GM21576 (cell line): ENCODE data around the gene NLRC3.
"Not testable (repeated sequence)": the region's sequence is repeated elsewhere in the genome, so short reads cannot be mapped to it uniquely, and the experiment has no call there.

ENCODE experiments used
- ATAC-seq: cut with Tn5 transposase; IDR thresholded peaks from one replicate; pipeline ENCODE4 v1.9.1; 2021; ENCODE audit warnings: mild to moderate bottlenecking, moderate library complexity; ENCODE audit not compliant: unreplicated experiment

Gene NLRC3

DNA sequence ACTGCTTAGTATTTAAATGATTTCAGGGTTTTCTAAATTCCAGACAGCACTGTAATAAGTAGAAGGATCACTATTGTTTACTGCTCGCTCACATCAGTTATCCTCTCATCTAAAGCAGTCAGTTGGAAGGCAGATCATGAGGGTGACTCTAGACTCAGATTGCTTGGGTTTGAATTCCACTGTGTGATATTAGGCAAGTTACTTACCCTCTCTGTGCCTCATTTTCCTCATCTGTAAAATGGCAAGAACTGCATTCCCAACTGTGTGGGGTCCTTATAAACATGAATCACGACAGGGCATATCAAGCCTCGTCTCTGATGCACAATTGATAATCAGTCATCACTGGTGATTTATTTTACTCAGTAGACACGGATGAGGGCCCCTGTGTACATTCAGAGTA lies 61.3 kb downstream of the NLRC3 start:
- no peak for ATAC-seq

- no peak for ATAC-seq
These were observed 62.6 kb downstream of the NLRC3 start for GRCh38 chr16:3514621-3515020.

DNA sequence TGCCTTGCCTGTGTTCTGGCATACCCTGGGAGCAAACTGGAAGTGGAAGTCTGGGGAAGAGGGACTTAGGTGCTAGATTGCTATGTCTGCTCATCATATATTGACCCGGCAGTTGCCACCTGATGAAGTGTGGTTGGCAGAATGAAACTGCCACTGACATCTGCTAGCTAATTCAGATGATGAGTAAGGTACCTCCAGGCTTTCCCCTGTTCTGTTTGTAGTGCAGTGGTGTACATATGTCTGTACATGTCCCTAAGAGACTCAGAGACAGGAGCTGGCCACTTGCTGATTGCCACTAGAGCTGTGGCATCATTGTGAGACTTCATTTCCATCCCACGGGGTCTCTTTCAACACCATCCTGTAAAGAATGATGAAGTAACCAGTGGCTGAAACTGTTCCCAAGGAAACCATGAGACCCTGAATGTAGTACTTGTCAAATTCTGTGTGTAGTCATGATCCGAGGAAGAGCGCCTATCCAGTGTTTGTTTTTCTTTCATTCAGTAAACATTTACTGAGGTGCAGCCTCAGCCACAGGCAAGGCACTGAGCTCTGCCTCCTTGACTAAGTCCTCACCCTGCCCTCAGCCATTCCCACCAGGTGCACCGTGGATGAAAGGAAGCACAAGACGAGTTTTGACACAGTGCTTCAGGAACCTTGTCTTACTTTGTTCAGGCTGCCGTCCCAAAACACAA lies 63.2 kb downstream of the NLRC3 start:
- no peak for ATAC-seq

GRCh38 chr16:3511286-3512180 lies 65.7 kb downstream of the NLRC3 start:
- no peak for ATAC-seq

DNA sequence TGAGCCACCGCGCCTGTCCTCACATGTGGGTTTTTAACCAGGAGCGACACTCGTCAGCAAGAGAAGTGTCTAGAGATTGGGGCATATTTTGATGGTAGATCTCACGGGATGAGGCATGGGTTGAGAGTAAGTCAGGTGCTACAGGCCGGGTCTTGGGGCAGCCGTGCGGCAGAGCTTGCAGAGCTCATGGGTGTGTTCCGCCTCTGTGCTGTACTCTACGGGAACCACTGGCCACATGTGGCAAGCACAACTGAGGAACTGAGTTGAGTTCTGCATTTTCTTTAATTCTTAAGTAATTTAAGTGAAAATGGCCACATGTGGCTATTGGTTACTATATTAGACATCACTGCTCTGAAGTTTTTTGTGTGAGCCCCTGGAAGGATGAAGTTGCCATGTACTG lies 66.8 kb downstream of the NLRC3 start:
- no peak for ATAC-seq

- ATAC-seq, result no peak
These were observed 67.7 kb downstream of the NLRC3 start for GRCh38 chr16:3509470-3509928.

DNA sequence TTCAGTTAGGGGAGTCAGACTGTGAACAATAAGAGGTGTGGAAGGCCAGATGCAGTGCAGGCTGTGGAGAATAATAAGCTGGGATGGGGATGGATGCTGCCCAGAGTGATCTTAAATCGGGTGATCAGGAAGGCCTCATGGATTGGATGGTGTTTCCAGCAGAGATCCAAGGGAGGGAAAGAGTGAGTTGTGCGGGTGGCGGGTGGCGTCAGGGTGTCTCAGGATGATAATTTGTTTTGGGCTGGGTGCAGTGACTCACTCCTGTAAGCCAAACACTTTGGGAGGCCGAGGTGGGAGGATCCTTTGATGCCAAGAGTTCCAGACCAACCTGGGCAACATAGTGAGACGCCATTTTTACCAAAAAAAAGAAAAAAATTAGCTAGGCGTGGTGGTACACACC lies 68.5 kb downstream of the NLRC3 start:
- no peak for ATAC-seq

DNA sequence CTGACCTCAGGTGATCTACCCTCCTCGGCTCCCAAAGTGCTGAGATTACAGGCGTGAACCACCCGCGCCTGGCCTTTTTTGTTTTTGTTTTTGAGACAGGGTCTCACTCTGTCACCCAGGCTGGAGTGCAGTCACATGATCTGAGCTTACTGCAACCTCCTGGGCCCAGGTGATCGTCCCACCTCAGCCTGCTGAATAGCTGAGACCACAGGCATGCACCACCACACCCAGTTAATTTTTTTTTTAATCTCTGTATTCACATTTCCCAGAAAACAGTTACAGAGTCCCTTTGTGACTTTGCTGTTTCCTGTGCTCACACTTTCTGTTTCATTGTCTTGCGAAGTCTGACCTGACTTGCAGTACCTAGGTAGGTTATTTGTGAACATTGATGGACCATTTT lies 73.7 kb downstream of the NLRC3 start:
- no peak for ATAC-seq

- ATAC-seq, result no peak
These were observed 75.3 kb downstream of the NLRC3 start for GRCh38 chr16:3501783-3502400.

GRCh38 chr16:3501412-3501761 lies 75.8 kb downstream of the NLRC3 start:
- ATAC-seq, result not testable (repeated sequence)

GRCh38 chr16:3498988-3499387 lies 78.2 kb downstream of the NLRC3 start:
- ATAC-seq, result no peak

- ATAC-seq, result no peak
These were observed 79.4 kb downstream of the NLRC3 start for GRCh38 chr16:3497771-3498170.

DNA sequence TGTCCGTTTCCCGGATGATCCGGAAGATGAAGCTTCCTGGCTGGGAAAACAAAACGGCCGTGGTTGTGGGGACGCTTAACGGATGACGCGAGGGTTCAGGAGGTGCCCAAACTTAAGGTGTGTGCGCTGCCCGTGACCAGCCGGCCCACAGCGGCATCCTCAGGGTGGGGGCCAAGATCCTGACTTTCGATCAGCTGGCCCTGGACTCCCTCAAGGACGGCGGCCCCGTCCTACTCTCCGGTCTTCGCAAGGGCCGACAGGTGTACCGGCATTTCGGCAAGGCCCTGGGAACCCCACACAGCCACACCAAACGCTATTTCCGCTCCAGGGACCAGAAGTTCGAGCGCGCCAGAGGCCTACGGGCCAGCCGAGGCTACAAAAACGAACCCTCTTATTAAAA lies 80.8 kb downstream of the NLRC3 start:
- no peak for ATAC-seq

- ATAC-seq, result no peak
These were observed 82.0 kb downstream of the NLRC3 start, which contains the start of gene C16orf90 for GRCh38 chr16:3495176-3495575. Gene C16orf90, minus strand, starts transcription at chr16:3495489. Its CDS starts 68 bp downstream, at chr16:3495421.

- no peak for ATAC-seq
These were observed 82.7 kb downstream of the NLRC3 start for GRCh38 chr16:3494386-3494973.

- no peak for ATAC-seq
These were observed 84.8 kb downstream of the NLRC3 start for GRCh38 chr16:3492356-3492755.

DNA sequence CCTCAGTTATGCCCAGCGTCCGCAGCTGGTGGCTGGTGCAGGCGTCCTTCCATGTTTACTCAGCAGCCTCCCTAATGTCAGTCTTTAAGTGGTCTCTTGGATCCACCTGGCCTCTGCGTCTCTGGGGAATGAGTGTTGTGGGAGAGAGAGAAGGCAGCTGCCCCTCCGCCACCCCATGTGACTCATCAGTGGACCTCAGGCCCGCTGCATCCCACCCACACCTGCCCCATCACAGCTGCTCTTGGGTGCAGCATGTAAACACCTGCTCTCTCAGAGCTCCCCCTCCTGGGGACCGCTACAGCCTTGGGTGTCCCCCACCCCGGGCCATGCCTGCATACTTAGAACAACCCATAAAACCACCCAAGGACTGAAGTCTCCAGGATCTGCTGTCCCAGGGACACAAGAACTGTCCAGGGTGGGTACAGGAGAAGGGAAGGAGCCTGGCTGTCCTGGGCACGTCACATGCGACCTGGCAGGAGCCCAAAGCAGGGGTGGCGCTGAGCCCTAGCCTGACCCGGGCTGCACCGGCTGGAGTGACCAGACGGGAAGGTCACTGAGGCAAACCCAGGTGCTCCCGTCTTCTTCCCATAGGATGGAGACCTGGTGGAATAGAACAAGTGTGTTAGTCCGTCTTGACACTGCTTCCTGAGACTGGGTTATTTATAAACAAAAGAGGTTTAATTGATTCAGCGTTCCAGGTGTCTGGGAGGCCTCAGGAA lies 86.1 kb downstream of the NLRC3 start:
- ATAC-seq, result no peak
